H1 (cell line): ENCODE measurements around the gene TRIM67. TPM values are rescaled to one million over a fixed set of nuclear protein-coding genes. Genes with fewer than 3 reads are reported as not detected.

ENCODE experiments used
- CTCF ChIA-PET: fragments of 300-600 bp; sonication (Branson Sonifier 250); formaldehyde crosslinking; loops from one replicate; lab custom pipeline; 2021; ENCODE audit not compliant: partially characterized antibody; lab: Charles Lee
- POLR2A ChIA-PET: fragments of 300-600 bp; sonication (Branson Sonifier 250); formaldehyde crosslinking; loops from one replicate; lab custom pipeline; 2021; ENCODE audit warnings: inconsistent platforms; ENCODE audit not compliant: partially characterized antibody; lab: Charles Lee
- DNase-seq, 2 experiments: peaks; one replicate each; pipeline versions ENCODE4 v3.0.0 to v3.0.0-alpha.2; 2010 to 2022; ENCODE audit warnings: low spot score in 2 of 2, low read depth in 1 of 2, mixed read lengths in 1 of 2
- FAIRE-seq: peaks from 2 replicates; lab custom pipeline; 2011; peaks lifted over from hg19 to GRCh38; lab: Jason Lieb, UNC
- H2AFZ ChIP-seq: 2 replicates; pipeline ENCODE4 v1.8.1; 2012; ENCODE audit warnings: low read length, inconsistent platforms
- H2AK5ac ChIP-seq: 2 replicates; pipeline ENCODE4 v1.6.1; 2013; ENCODE audit warnings: low read depth, low read length
- H2BK120ac ChIP-seq: replicated peaks from 2 replicates; pipeline ENCODE3; 2013; ENCODE audit warnings: low read depth, low read length, inconsistent platforms
- H2BK12ac ChIP-seq: 2 replicates; pipeline ENCODE4 v1.6.1; 2013; ENCODE audit warnings: low read depth, low read length
- H2BK15ac ChIP-seq: 2 replicates; pipeline ENCODE4 v1.6.1; 2013; ENCODE audit warnings: low read length
- H2BK20ac ChIP-seq: 2 replicates; pipeline ENCODE4 v1.6.1; 2013; ENCODE audit warnings: low read length
- H2BK5ac ChIP-seq: 2 replicates; pipeline ENCODE4 v1.6.1; 2013; ENCODE audit warnings: low read depth, low read length
- H3K14ac ChIP-seq: 2 replicates; pipeline ENCODE4 v1.6.1; 2013; ENCODE audit warnings: inconsistent platforms; ENCODE audit not compliant: insufficient read length
- H3K18ac ChIP-seq: 2 replicates; pipeline ENCODE4 v1.6.1; 2013; ENCODE audit warnings: low read length; ENCODE audit errors: extremely low read depth
- H3K23ac ChIP-seq: 2 replicates; pipeline ENCODE4 v1.6.1; 2013; ENCODE audit warnings: inconsistent platforms; ENCODE audit not compliant: insufficient read length
- H3K23me2 ChIP-seq: 2 replicates; pipeline ENCODE4 v1.6.1; 2013; ENCODE audit warnings: low read depth, low read length
- H3K27ac ChIP-seq: 2 replicates; pipeline ENCODE4 v1.6.1; 2011; ENCODE audit warnings: low read depth, low read length, inconsistent platforms
- H3K27me3 ChIP-seq, 4 experiments: replicated peaks in 1 of 4; 1 replicate in 1 of 4; 2 replicates in 3 of 4; pipeline versions ENCODE4 v1.6.1 to v1.8.1; 2011 to 2013; ENCODE audit warnings: low read length in 3 of 4, mild to moderate bottlenecking in 3 of 4, inconsistent platforms in 2 of 4, mixed read lengths in 2 of 4, moderate library complexity in 1 of 4; ENCODE audit not compliant: control insufficient read depth in 3 of 4, insufficient read depth in 3 of 4; ENCODE audit errors: extremely low read depth in 1 of 4
- H3K36me3 ChIP-seq, 4 experiments: 2 replicates each; pipeline versions ENCODE4 v1.6.1 to v1.8.1; 2011 to 2013; ENCODE audit warnings: mild to moderate bottlenecking in 4 of 4, low read length in 3 of 4, moderate library complexity in 2 of 4, control low read depth in 1 of 4, inconsistent platforms in 1 of 4; ENCODE audit not compliant: insufficient read depth in 4 of 4, control insufficient read depth in 2 of 4
- H3K4ac ChIP-seq: replicated peaks from 2 replicates; pipeline ENCODE3; 2013; ENCODE audit warnings: low read length, low read depth, mixed read lengths, inconsistent platforms; ENCODE audit not compliant: insufficient read length
- H3K4me1 ChIP-seq, 4 experiments: replicated peaks in 1 of 4; 1 replicate in 1 of 4; 2 replicates in 3 of 4; pipeline versions ENCODE4 v1.6.1 to v1.8.1; 2011 to 2013; ENCODE audit warnings: low read length in 3 of 4, inconsistent platforms in 2 of 4, mixed read lengths in 1 of 4; ENCODE audit not compliant: insufficient read depth in 4 of 4, control insufficient read depth in 3 of 4
- H3K4me2 ChIP-seq, 2 experiments: 2 replicates each; pipeline versions ENCODE4 v1.6.1 to v1.8.1; 2011 to 2013; ENCODE audit warnings: low read depth in 2 of 2, low read length in 2 of 2, control low read depth in 1 of 2, inconsistent platforms in 1 of 2, mild to moderate bottlenecking in 1 of 2; ENCODE audit not compliant: insufficient read depth in 1 of 2
- H3K4me3 ChIP-seq, 4 experiments: fragments of 200-600, 300-600 bp in 1 of 4; sonication (generic), shearing (Covaris generic), sonication (Bioruptor Twin) in 1 of 4; 2 replicates each; pipeline versions ENCODE4 v1.5.1 to v1.8.1; 2011 to 2016; ENCODE audit warnings: low read length in 4 of 4, low read depth in 3 of 4, control low read depth in 2 of 4, inconsistent platforms in 2 of 4, mild to moderate bottlenecking in 2 of 4, mixed read lengths in 1 of 4, moderate library complexity in 1 of 4; ENCODE audit not compliant: insufficient read depth in 2 of 4; ENCODE audit errors: extremely low read depth in 1 of 4
- H3K56ac ChIP-seq: replicated peaks from 2 replicates; pipeline ENCODE3; 2013; ENCODE audit warnings: low read depth, mild to moderate bottlenecking, mixed read lengths, low read length, inconsistent platforms; ENCODE audit not compliant: insufficient read length
- H3K79me1 ChIP-seq: 2 replicates; pipeline ENCODE4 v1.6.1; 2013; ENCODE audit warnings: low read depth, low read length, control low read depth
- H3K79me2 ChIP-seq, 2 experiments: 2 replicates each; pipeline versions ENCODE4 v1.6.1 to v1.8.1; 2012 to 2013; ENCODE audit warnings: low read length in 2 of 2, mild to moderate bottlenecking in 2 of 2, inconsistent platforms in 1 of 2; ENCODE audit not compliant: insufficient read depth in 2 of 2, control insufficient read depth in 1 of 2
- H3K9ac ChIP-seq, 4 experiments: replicated peaks in 1 of 4; 1 replicate in 1 of 4; 2 replicates in 3 of 4; pipeline versions ENCODE4 v1.6.1 to v1.8.1; 2011 to 2013; ENCODE audit warnings: low read depth in 3 of 4, low read length in 3 of 4, control low read depth in 2 of 4, mild to moderate bottlenecking in 2 of 4, moderate library complexity in 2 of 4, inconsistent platforms in 1 of 4; ENCODE audit errors: extremely low read depth in 1 of 4
- H3K9me3 ChIP-seq, 2 experiments: 2 replicates each; pipeline versions ENCODE4 v1.6.1 to v1.8.1; 2012 to 2013; ENCODE audit warnings: mild to moderate bottlenecking in 2 of 2, moderate library complexity in 2 of 2, control low read depth in 1 of 2, inconsistent platforms in 1 of 2, low read depth in 1 of 2, low read length in 1 of 2, mixed read lengths in 1 of 2; ENCODE audit not compliant: insufficient read depth in 2 of 2
- H4K20me1 ChIP-seq, 2 experiments: replicated peaks in 1 of 2; 2 replicates each; pipeline versions ENCODE3 to v1.8.1; 2011 to 2013; ENCODE audit warnings: inconsistent platforms in 2 of 2, low read length in 2 of 2, mild to moderate bottlenecking in 1 of 2; ENCODE audit not compliant: insufficient read depth in 2 of 2, control insufficient read depth in 1 of 2
- H4K5ac ChIP-seq: 2 replicates; pipeline ENCODE4 v1.6.1; 2013; ENCODE audit warnings: low read length, low read depth, mixed read lengths, inconsistent platforms; ENCODE audit not compliant: insufficient read length
- H4K8ac ChIP-seq: 2 replicates; pipeline ENCODE4 v1.8.0; 2013; ENCODE audit warnings: mild to moderate bottlenecking, moderate library complexity, low read length, inconsistent platforms; ENCODE audit not compliant: insufficient read depth; ENCODE audit errors: extremely low read depth
- H4K91ac ChIP-seq: replicated peaks from 2 replicates; pipeline ENCODE3; 2013; ENCODE audit warnings: low read length, mixed read lengths, inconsistent platforms; ENCODE audit not compliant: insufficient read length
- GABPA ChIP-seq: IDR thresholded peaks from 2 replicates; pipeline ENCODE4 v1.6.1; 2011; ENCODE audit warnings: mild to moderate bottlenecking, low read length, moderate library complexity, borderline replicate concordance; ENCODE audit not compliant: insufficient read depth
- NANOG ChIP-seq: IDR thresholded peaks from 2 replicates; pipeline ENCODE4 v1.6.1; 2011; ENCODE audit warnings: low read length, low read depth, mild to moderate bottlenecking, inconsistent platforms; ENCODE audit not compliant: insufficient read depth, poor library complexity, severe bottlenecking
- WGBS, 2 experiments: shearing (Covaris generic) in 1 of 2; methylation state at CpG; one replicate each; pipeline versions ENCODE4 v1.1.6 to v1.1.7; 2013 to 2015; ENCODE audit warnings: low lambda C conversion rate in 2 of 2, mixed read lengths in 2 of 2, inconsistent platforms in 1 of 2, low coverage in 1 of 2, missing lambda C conversion rate in 1 of 2; ENCODE audit not compliant: insufficient replicate concordance in 2 of 2, insufficient coverage in 1 of 2, insufficient read length in 1 of 2; ENCODE audit errors: extremely low coverage in 1 of 2, missing lambda C conversion rate in 1 of 2; 5-methylcytosine and 5-hydroxymethylcytosine counted together
- polyA plus RNA-seq, 7 experiments: library from polyadenylated mRNA; depleted of rRNA in 3 of 7; stranded (reverse) in 5 of 7; unstranded in 2 of 7; fragments of >200 nt in 5 of 7; fragments of 200-250 nt in 2 of 7; gene quantifications; 1 replicate in 5 of 7; 2 replicates in 1 of 7; 4 replicates in 1 of 7; pipeline versions ENCODE4 v1.2.1 to v1.2.3, GENCODE V29; 2011 to 2013; ENCODE audit warnings: missing spikeins in 2 of 7, mixed read lengths in 2 of 7
- total RNA-seq: library from RNA; stranded (reverse); fragmentation: NEBNext Ultra II Directional; extraction: Animal tissue kit (Norgen Biotek cat#: 25700); gene quantifications from 2 replicates; pipeline ENCODE4 v1.2.1, GENCODE V29; 2021

TRIM67 gene
- total and polyA plus RNA-seq, 2 of the 8 experiments (the other 6 are each of a cell fraction or from before 2014, with no cell fraction given), result under 0.01 TPM; not detected in 1

DNA sequence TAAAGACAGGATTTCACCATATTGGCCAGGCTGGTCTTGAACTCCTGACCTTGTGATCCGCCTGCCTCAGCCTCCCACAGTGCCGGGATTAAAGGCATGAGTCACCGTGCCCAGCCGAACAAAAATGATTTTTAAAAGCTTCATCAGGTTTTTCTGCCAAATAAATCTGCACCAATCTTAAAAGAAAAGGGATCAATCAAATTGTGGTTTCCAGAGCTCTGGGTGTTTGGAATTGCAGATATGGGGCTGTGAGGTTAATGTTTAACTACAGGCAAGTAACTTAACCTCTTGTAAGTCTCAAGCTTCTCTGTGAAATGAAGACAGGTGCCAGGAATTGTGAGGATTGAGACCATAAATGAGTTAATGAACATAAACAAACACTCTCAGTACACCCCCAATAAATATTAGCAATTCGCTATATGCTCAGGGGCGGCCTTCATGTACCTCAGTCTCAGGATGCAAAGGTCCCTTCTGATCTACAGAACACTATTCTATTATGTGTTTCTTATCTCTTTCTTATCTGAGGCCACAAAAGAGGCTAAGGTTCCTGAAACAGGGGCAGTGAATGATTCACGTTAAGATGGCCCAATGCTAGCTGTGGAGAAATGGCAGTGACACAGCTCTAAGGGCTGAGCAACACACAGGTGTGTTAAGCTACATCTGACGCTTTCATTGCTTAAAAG, 72.0 kb downstream of the TRIM67 start:
- no peak overlapping the region for H2BK5ac ChIP-seq
- no peak overlapping the region for H3K14ac ChIP-seq
- H3K79me2 ChIP-seq, result no peaks in the 10 kb centered on the region
- no peak overlapping the region for H2BK120ac ChIP-seq
- H2AFZ ChIP-seq, result no peak overlapping the region
- TF ChIP-seq GABPA, result no peak
- no peak for TF ChIP-seq NANOG
- TF ChIP-seq, all 59 proteins: peak for 0
- Histone ChIP-seq H2BK20ac (no peak overlapping the region), H3K4me3 (no peak overlapping the region), H4K8ac (no peak overlapping the region), H4K91ac (no peak overlapping the region), H3K18ac (no peak overlapping the region), H3K79me1 (no peaks in the 10 kb centered on the region), H3K9ac (no peak overlapping the region), H2BK12ac (no peak overlapping the region), H3K4me1 (no peaks in the 10 kb centered on the region), H3K4me2 (no peak overlapping the region), H4K20me1 (peaks cover 0 to 3% of the 10 kb centered on the region in 2 experiments), H2AK5ac (no peak overlapping the region), H3K56ac (no peak overlapping the region), H3K9me3 (no peaks in the 10 kb centered on the region), H3K36me3 (peaks cover 5 to 12% (median 8%) of the 10 kb centered on the region in 4 experiments; a peak in 5 of 8 replicates), H3K27me3 (no peaks in the 10 kb centered on the region), H3K23me2 (no peaks in the 10 kb centered on the region), H3K23ac (no peak overlapping the region), H2BK15ac (no peak overlapping the region), H4K5ac (no peak overlapping the region), H3K27ac (no peak overlapping the region), H3K4ac (no peak overlapping the region)
- FAIRE-seq (no peak), DNase-seq (no peak)
- ChIA-PET POLR2A (interaction anchor here (1.1 kb wide), 1 partner anchor 8 kb away, joined by 4 read pairs; no protein-coding TSS in a partner anchor), CTCF (no interaction called here)
- WGBS, 2 experiments, result 90% methylated on average over 8 of the region's 8 CpGs; no CpG with 5 or more reads in 1 of the 2 experiments
